ENCODE data around the gene ALG14. TPM values are rescaled to one million over a fixed set of nuclear protein-coding genes. Genes with fewer than 3 reads are reported as not detected.
"Not testable (repeated sequence)": the region's sequence is repeated elsewhere in the genome, so short reads cannot be mapped to it uniquely, and the experiment has no call there.

The ALG14 gene
- total RNA-seq, 1 donor from 2014 or later, result 2.0 TPM

DNA sequence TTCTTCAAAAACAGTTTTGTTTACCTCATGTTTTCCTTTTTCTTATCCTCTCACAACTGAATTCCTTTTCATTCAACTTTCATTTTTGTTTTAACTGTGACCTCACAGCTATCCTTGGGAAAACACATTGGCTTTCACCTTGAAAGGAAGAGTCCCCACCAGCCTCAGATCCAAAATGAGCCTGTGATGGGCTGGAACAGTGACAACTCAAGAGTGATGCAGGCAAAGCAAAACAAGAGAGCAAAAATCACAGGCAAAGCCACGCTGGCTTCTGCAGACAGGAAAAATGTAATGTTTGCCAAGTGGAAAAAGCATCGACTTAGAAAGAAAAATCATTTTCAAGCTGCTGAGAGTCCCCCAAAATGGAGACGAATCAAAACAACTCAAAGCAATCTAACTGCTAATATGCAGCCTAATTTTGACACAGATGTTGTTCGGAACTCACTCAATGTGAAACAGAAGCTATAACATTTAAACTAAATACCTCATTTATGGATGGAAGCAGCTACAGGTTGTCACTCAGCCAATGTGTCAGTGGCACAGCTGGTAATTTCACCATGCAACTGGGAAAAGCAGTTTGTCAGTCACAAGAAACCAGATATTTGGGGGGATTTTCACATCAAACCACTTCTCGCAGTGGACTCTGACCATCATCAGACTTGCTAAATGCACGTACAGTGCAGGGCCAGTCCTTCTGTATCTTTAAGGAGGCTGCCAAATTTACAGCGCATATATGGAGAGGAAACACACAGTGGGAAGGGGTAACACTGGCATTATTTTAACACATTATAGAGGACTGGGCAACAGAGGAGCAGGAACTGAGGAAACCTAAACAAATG, 50.7 kb downstream of the ALG14 start:
- ATAC-seq, result no peak
- no peak for DNase-seq (ENCODE audit: missing footprints)
- intact Hi-C loops (cut with DNase I), result loop anchor here (5.0 kb wide), 1 partner anchor 95 kb away; the partner anchor contains the start of gene CNN3

- DNase-seq (ENCODE audit: missing footprints) (no peak), ATAC-seq (no peak)
- intact Hi-C loops (cut with DNase I), result loop anchor here (5.0 kb wide), 1 partner anchor 94 kb away; the partner anchor contains the start of gene CNN3
Observed at GRCh38 chr1:95021119-95021518, 51.6 kb downstream of the ALG14 start.

GRCh38 chr1:95019466-95019865, 53.3 kb downstream of the ALG14 start:
- ATAC-seq; DNase-seq (ENCODE audit: missing footprints); intact Hi-C loops (cut with DNase I): not testable (repeated sequence)

DNA sequence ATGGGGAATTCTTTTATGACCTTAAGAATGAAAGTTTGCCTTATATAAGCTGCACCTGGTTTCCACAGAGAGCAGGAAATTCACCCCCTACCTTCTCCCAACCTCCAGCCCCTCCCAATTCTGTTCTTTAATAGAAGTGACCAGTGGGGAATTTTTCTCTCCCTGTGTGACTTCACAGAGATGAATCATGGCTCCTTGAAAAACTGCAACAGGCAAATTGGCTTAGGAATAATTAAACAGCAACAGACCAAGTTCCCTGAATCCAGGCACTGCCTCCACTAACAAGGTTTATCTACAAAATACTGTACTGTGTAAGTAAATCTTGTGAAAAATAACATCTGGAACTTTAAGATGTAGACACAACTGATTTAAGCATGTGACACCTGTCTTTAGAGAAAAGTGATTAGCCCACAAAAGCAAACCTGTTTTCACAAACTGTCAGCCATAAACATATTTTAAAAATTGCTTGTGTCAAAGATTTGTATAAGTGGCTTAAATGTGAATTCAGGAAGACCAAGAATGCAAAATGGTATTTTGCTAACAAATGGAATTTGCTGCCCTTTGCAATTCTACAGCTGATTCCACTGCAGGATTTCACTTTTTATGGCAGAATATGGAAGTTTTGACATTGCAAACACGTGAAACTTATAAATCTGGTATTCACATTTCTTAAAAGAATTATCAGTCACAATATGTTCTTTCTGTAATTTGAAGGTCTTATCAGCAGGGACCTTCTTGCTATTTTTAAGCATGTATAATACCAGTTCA, 54.0 kb downstream of the ALG14 start:
- ATAC-seq (no peak), DNase-seq (ENCODE audit: missing footprints) (no peak)
- intact Hi-C loops (cut with DNase I), result no loop called here

GRCh38 chr1:95017775-95018174, 55.0 kb downstream of the ALG14 start:
- intact Hi-C loops (cut with DNase I), result no loop called here
- ATAC-seq (no peak), DNase-seq (ENCODE audit: missing footprints) (no peak)

GRCh38 chr1:95015076-95015475, 57.7 kb downstream of the ALG14 start:
- ATAC-seq, result no peak
- no peak for DNase-seq (ENCODE audit: missing footprints)
- intact Hi-C loops (cut with DNase I), result no loop called here

DNA sequence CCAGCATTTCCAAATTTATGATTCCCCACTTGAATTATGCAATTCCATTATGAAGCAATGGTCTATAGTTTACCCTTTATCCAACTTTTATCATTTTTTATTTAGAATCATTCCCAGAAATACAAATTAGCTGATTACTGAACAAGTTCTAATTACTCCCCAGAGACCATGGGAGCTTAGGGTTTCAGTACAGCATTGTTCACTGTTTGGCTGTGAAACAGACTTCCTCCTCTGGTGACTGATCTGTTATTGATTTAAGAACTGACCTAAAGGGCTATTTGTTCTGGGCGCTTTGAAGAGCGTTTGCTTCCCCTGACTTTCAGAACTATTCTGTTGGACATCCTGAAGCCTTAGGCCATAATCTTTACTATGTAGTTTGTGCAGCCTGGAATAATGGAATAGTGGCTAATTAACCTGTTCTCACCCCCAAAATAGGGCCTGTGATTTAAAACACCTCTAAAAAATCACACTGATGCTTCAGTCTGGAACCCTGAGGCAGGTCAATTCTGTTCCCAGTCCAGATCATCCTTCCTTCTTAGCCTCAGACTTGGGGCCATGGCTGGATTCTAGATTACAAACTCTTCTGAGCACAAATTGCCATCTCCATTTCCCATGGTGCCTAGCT, 58.7 kb downstream of the ALG14 start:
- intact Hi-C loops (cut with DNase I), result no loop called here
- ATAC-seq (peak; percentile 28), DNase-seq (ENCODE audit: missing footprints) (no peak)

DNA sequence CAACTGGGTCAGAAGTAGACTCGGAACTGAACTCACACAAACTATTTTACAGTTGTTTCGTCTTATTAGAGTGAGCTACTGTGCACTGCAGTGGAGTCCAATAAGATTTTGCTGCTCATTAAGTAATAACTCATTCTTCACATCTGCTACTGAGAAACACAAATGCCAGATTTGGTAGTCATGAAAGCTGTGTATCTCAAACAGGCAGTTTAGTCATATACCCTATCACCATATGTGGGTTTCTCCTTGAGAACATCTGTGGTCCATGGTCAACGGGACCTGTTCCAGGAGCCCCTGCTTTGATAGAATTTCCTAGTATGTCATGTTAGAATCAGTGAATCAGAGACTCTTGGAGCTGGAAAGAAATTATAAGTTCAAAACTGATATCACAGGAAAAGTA, 60.4 kb downstream of the ALG14 start:
- intact Hi-C loops (cut with DNase I), result no loop called here
- no peak for ATAC-seq
- no peak for DNase-seq (ENCODE audit: missing footprints)

DNA sequence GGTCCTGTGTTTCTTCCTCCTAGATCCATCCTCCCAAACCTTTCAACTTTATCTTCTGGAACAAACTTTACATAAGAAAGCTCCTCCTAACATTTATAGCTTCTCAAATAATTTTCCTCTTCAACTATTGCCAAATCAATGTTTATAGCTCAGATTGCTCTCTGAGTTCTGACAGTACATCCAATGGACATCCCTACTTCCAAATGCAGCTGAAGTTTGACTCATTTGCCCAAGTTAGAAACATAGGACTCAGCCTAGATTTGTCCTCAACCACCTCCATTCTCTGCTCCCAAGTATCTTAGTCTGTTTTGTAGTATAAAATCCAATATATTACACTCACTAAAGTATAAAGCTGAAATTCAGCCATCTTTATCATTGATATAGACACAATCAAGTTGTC, 62.6 kb downstream of the ALG14 start:
- ATAC-seq (no peak), DNase-seq (ENCODE audit: missing footprints) (no peak)
- intact Hi-C loops (cut with DNase I), result no loop called here

- ATAC-seq (no peak), DNase-seq (ENCODE audit: missing footprints) (no peak)
- intact Hi-C loops (cut with DNase I), result no loop called here
Observed at GRCh38 chr1:95007687-95008086, 65.1 kb downstream of the ALG14 start.

GRCh38 chr1:95006681-95007080, 66.1 kb downstream of the ALG14 start:
- no peak for DNase-seq (ENCODE audit: missing footprints)
- intact Hi-C loops (cut with DNase I), result no loop called here
- no peak for ATAC-seq

DNA sequence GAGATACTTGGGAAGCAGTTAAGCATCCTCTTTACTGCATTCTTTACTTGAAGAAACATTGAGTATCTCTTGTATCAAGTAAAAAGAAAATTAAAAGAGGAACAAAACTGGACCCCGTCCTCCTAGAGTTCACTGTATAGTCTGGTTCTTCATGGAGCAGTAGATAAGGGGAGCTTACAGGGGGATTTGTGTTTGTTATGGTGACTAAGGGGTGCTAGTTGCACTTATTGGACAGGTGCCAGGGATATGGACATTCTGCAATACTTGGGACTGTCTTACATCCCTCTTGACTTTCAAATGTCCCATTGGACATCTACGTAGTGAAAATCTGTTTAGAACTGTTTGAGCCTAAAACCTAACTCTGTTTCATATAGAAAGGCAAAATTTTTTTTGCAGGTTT, 67.2 kb downstream of the ALG14 start:
- intact Hi-C loops (cut with DNase I), result no loop called here
- ATAC-seq (no peak), DNase-seq (ENCODE audit: missing footprints) (no peak)

DNA sequence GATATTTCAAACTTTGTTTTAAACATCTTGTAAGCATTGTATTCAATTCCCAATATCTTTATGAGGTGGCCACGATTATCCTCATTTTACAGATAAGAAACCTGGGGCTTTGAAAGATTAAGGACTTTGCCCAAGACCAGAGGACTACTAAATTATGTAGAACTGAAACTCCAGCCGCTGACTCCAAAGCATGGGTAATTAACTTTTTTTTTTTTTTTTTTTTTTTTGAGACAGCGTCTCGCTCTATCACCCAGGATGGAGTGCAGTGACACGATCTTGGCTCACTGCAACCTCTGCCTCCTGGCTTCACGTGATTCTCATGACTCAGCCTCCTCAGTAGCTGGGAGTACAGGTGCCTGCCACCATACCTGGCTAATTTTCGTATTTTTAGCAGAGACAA, 68.7 kb downstream of the ALG14 start:
- DNase-seq (ENCODE audit: missing footprints) (no peak), ATAC-seq (no peak)
- intact Hi-C loops (cut with DNase I), result no loop called here

DNA sequence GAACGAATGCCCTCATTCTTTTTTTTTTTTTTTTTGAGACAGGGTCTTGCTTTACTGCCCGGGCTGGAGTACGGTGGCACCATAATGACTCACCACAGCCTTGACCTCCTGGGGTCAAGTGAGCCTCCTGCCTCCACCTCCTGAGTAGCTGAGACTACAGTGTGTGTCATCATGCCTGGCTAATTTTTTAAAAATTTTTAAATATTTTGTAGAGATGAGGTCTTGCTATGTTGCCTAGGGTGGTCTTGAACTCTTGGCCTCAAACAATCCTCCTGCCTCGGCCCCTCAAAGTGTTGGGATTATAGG, 69.4 kb downstream of the ALG14 start:
- no peak for ATAC-seq
- intact Hi-C loops (cut with DNase I), result no loop called here
- DNase-seq (ENCODE audit: missing footprints), result no peak

DNA sequence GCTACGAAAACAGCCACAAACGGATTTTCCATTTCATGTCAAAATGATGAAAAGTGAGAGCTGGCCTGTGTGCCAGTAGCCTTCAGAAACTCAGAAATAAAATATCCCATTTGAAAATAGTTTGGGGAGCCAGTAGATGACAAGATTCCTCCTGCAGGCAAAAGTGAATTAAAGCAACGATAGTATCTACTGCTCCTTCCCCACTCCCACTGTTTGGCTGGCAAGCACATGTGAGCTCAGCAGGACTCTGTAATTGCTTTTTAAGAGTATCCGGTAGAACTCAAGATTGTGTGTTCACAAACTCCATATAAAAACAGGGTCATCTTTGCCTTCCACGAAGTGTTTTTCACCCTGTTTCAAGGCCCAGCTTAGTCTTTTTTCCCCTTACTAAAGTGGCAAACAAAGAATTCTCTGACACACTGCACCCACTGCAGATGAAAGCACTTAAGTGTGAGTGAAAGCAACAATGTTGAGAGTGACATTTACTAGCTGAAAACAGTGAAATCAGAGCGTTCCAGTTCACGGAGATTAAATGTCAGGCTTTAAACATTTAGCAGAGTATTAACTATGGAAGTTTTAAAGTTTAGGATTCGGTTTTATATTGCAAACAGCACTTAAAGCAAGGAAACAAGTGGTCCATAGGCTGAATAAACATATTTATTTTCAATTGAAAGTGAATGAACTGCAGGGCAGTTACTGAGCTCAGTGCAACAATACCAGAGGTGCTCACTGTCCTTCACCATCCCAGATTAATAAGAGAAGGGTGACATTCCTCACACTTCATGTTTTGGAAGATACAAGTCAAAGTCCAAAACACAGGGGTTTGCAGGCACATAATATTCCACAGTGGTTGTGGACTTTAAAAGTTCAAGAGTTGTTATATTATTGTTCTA, 70.0 kb downstream of the ALG14 start:
- no peak for DNase-seq (ENCODE audit: missing footprints)
- intact Hi-C loops (cut with DNase I), result no loop called here
- peak; percentile 46 for ATAC-seq

DNA sequence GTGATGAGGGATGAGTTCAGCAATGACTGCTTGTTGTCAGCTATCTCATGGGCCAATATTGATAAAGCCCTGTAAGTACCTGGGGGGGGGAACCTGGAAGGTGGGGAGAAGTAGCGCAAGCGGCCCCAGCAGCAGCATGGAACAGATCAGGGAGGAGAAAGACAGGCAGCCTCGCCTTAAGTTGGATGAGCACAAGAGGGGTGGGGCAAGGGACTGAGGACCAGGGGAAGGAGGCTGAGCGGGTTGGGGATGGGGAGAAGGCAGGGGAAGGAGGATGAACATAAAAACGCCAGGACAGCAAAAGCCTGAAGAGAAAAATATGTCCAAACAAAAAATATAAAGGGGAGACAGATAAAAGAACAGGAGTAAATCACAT, 70.6 kb downstream of the ALG14 start:
- intact Hi-C loops (cut with DNase I), result no loop called here
- ATAC-seq (no peak), DNase-seq (ENCODE audit: missing footprints) (no peak)

DNA sequence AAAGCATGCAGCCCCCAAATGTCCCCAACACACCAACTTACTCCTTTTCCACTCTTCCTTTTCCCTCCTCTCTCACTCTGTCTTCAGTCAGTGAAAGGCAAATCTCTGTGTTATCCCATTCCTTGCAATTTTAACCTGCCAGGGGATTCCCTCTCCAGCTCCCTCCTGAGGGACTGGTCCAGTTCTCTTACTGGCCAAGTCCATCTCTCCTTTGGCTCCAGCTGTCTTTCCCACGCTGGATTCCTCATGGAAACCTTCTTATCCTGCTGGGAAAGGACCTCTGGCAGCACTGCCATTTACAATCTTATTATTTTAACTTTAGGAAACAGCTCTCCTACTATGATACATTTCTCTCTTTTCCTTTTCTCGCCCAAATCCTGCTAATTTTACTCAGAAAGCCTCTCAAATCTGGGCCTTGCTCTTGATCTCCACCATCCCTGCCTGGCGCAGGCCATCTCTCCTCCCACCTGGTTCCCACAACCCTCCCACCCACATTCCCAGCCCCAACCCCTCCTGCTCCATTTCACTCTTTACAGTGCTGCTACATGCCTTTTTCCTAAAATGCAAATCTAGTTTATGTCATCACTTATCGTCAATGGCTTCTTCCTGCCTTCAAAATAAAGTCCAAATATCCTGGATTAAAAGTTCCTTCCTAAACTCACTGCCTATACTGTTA, 73.2 kb downstream of the ALG14 start:
- ATAC-seq, result no peak
- intact Hi-C loops (cut with DNase I), result no loop called here
- DNase-seq (ENCODE audit: missing footprints), result no peak

DNA sequence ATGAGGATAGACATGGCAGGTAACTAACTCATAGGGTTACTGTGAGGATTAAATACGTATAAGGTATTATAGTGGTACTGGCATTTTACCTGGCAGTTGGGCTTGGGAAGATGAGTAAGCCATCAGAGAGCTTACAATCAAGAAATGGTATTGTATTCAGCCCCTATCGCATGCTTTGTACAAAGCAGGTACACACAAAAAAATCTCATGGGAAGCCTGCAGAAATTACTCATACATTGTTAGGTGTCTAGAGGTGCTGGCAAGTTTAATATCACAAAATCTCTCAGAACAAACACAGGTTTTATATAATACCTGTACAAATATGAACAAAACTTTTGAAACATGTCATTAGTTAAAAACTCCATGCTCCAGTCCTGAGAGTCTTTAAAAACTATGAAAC, 74.0 kb downstream of the ALG14 start:
- DNase-seq (ENCODE audit: missing footprints), result no peak
- intact Hi-C loops (cut with DNase I), result no loop called here

More for the DNA sequence above, 74.0 kb downstream of the ALG14 start:
- ATAC-seq, result no peak
